IMR-90 (cell line): Measurements from ENCODE around the gene APAF1. TPM values are rescaled to one million over a fixed set of nuclear protein-coding genes. Genes with fewer than 3 reads are reported as not detected.

Experiments
- ATAC-seq: fragments of 200-7000 bp; cut with Tn5 transposase; 2 replicates; pipeline ENCODE4 v1.9.1; 2020; ENCODE audit warnings: low read depth, mild to moderate bottlenecking, moderate library complexity
- BruUV-seq: library from RNA; stranded (reverse); fragments of 400-500 nt; replicated peaks from 2 replicates; lab custom pipeline; 2021; lab: Mats Ljungman, UMichigan
- CTCF ChIA-PET: fragments of 300-600 bp; formaldehyde crosslinking; extraction: SDS; loops from one replicate; lab custom pipeline; 2021; ENCODE audit warnings: antibody characterized with exemption; lab: Yijun Ruan, JAX
- POLR2A ChIA-PET: fragments of 300-600 bp; sonication (Branson Sonifier 250); formaldehyde crosslinking; loops from one replicate; lab custom pipeline; 2022; ENCODE audit warnings: antibody characterized with exemption; ENCODE audit not compliant: unreplicated experiment; lab: Charles Lee
- DNase-seq: peaks from one replicate; pipeline ENCODE4 v3.0.0; 2013
- H2AFZ ChIP-seq: replicated peaks from 2 replicates; pipeline ENCODE3; 2013; ENCODE audit warnings: low read length, mild to moderate bottlenecking; ENCODE audit not compliant: poor library complexity
- H2AK5ac ChIP-seq: 2 replicates; pipeline ENCODE4 v1.6.1; 2013; ENCODE audit warnings: low read depth, low read length, inconsistent platforms
- H2AK9ac ChIP-seq: replicated peaks from 2 replicates; pipeline ENCODE3; 2013; ENCODE audit warnings: mild to moderate bottlenecking, low read depth, low read length, moderate library complexity; ENCODE audit not compliant: poor library complexity
- H2BK120ac ChIP-seq: 2 replicates; pipeline ENCODE4 v1.6.1; 2013; ENCODE audit warnings: low read depth, low read length, inconsistent platforms
- H2BK15ac ChIP-seq: 3 replicates; pipeline ENCODE4 v1.6.1; 2013; ENCODE audit warnings: low read depth, low read length, inconsistent platforms
- H2BK20ac ChIP-seq: 2 replicates; pipeline ENCODE4 v1.6.1; 2013; ENCODE audit warnings: low read depth, mild to moderate bottlenecking, inconsistent platforms, low read length, moderate library complexity
- H2BK5ac ChIP-seq: 2 replicates; pipeline ENCODE4 v1.6.1; 2013; ENCODE audit warnings: mild to moderate bottlenecking, low read depth, low read length, inconsistent platforms; ENCODE audit not compliant: poor library complexity, severe bottlenecking
- H3K14ac ChIP-seq: replicated peaks from 2 replicates; pipeline ENCODE4 v1.6.1; 2013; ENCODE audit warnings: low read depth, low read length, inconsistent platforms
- H3K18ac ChIP-seq: 2 replicates; pipeline ENCODE4 v1.6.1; 2013; ENCODE audit warnings: low read depth, low read length, control low read depth
- H3K23ac ChIP-seq: 2 replicates; pipeline ENCODE4 v1.6.1; 2013; ENCODE audit warnings: low read depth, low read length, inconsistent platforms
- H3K27ac ChIP-seq: 2 replicates; pipeline ENCODE4 v1.5.1; 2013; ENCODE audit warnings: mild to moderate bottlenecking, control low read depth, low read length; ENCODE audit not compliant: insufficient read depth
- H3K27me3 ChIP-seq: 2 replicates; pipeline ENCODE4 v1.6.1; 2013; ENCODE audit warnings: low read length; ENCODE audit not compliant: control insufficient read depth, insufficient read depth
- H3K36me3 ChIP-seq: 2 replicates; pipeline ENCODE4 v1.6.1; 2013; ENCODE audit warnings: low read length, mixed read lengths; ENCODE audit not compliant: control insufficient read depth, insufficient read depth
- H3K4ac ChIP-seq: 2 replicates; pipeline ENCODE4 v1.6.1; 2013; ENCODE audit warnings: low read depth, low read length, inconsistent platforms
- H3K4me1 ChIP-seq: 2 replicates; pipeline ENCODE4 v1.6.1; 2013; ENCODE audit warnings: low read length, mixed read lengths; ENCODE audit not compliant: control insufficient read depth, insufficient read depth
- H3K4me2 ChIP-seq: 2 replicates; pipeline ENCODE4 v1.6.1; 2013; ENCODE audit warnings: low read depth, mild to moderate bottlenecking, control low read depth, low read length, moderate library complexity
- H3K4me3 ChIP-seq: 2 replicates; pipeline ENCODE4 v1.5.1; 2013; ENCODE audit warnings: low read depth, mild to moderate bottlenecking, control low read depth, low read length, moderate library complexity; ENCODE audit not compliant: insufficient read depth
- H3K56ac ChIP-seq: 2 replicates; pipeline ENCODE4 v1.6.1; 2013; ENCODE audit warnings: low read length, inconsistent platforms; ENCODE audit not compliant: insufficient read depth; ENCODE audit errors: extremely low read depth
- H3K79me1 ChIP-seq, 2 experiments: 2 replicates each; pipeline ENCODE4 v1.6.1; 2013; ENCODE audit warnings: low read length in 2 of 2, inconsistent platforms in 1 of 2, low read depth in 1 of 2
- H3K9ac ChIP-seq: 2 replicates; pipeline ENCODE4 v1.6.1; 2013; ENCODE audit warnings: low read depth, low read length, control low read depth
- H3K9me1 ChIP-seq: 2 replicates; pipeline ENCODE4 v1.6.1; 2013; ENCODE audit warnings: low read length, inconsistent platforms; ENCODE audit not compliant: insufficient read depth
- H3K9me3 ChIP-seq: 2 replicates; pipeline ENCODE4 v1.6.1; 2013; ENCODE audit warnings: low read length; ENCODE audit not compliant: control insufficient read depth, insufficient read depth
- H4K20me1 ChIP-seq: 2 replicates; pipeline ENCODE4 v1.6.1; 2013; ENCODE audit warnings: low read length, inconsistent platforms; ENCODE audit not compliant: insufficient read depth
- H4K5ac ChIP-seq: 2 replicates; pipeline ENCODE4 v1.6.1; 2013; ENCODE audit warnings: mild to moderate bottlenecking, low read depth, low read length, control low read depth
- H4K8ac ChIP-seq, 2 experiments: 2 replicates each; pipeline ENCODE4 v1.6.1; 2013; ENCODE audit warnings: low read depth in 2 of 2, low read length in 2 of 2, control low read depth in 1 of 2, inconsistent platforms in 1 of 2
- H4K91ac ChIP-seq: 2 replicates; pipeline ENCODE4 v1.6.1; 2013; ENCODE audit warnings: low read depth, low read length, inconsistent platforms; ENCODE audit not compliant: insufficient read depth
- CEBPB ChIP-seq: IDR thresholded peaks from 2 replicates; pipeline ENCODE4 v1.6.1; 2012; ENCODE audit warnings: low read depth, low read length, improper control_type of control experiment
- CHD1 ChIP-seq: IDR thresholded peaks from 2 replicates; pipeline ENCODE4 v1.6.1; 2012; ENCODE audit warnings: low read depth, low read length, improper control_type of control experiment
- RAD21 ChIP-seq: IDR thresholded peaks from 2 replicates; pipeline ENCODE4 v1.6.1; 2012; ENCODE audit warnings: low read length, improper control_type of control experiment
- WGBS, 2 experiments: methylation state at CpG; one replicate each; pipeline versions ENCODE4 v1.1.5 to v1.1.7; 2013; ENCODE audit warnings: missing lambda C conversion rate in 2 of 2; ENCODE audit not compliant: insufficient read length in 1 of 2; ENCODE audit errors: extremely low coverage in 2 of 2; 5-methylcytosine and 5-hydroxymethylcytosine counted together
- dilution Hi-C: fragments of 300-500 bp; cut with HindIII; formaldehyde crosslinking; loops from one replicate; pipeline ENCODE4 v1.14.3; 2018; ENCODE audit warnings: low sequenced_read_pairs; ENCODE audit not compliant: unreplicated experiment
- in situ Hi-C: fragments of 300-500 bp; cut with MboI; formaldehyde crosslinking; loops from 3 replicates; pipeline ENCODE4 v1.14.3; 2019; ENCODE audit warnings: low sequenced_read_pairs, inconsistent platforms, mixed read lengths
- intact Hi-C: fragments of 100-400 bp; cut with micrococcal nuclease; formaldehyde crosslinking; loops from 2 replicates; pipeline ENCODE4 v1.10.0; 2022
- polyA plus RNA-seq, 3 experiments: library from polyadenylated mRNA; depleted of rRNA; stranded (reverse); fragments of >200 nt; gene quantifications; 2 replicates each; pipeline ENCODE4 v1.2.3, GENCODE V29; 2012; ENCODE audit warnings: low replicate concordance in 1 of 3
- total RNA-seq: library from RNA; depleted of rRNA; stranded (reverse); fragments of >200 nt; gene quantifications from 2 replicates; pipeline ENCODE4 v1.2.3, GENCODE V29; 2012
- TF ChIP-seq, protein P1 (sequence below): conservative IDR thresholded peaks from 2 replicates; pipeline ENCODE4 v1.5.1; 2012; ENCODE audit warnings: mild to moderate bottlenecking, low read depth, low read length, improper control_type of control experiment

APAF1 gene
- total and polyA plus RNA-seq, 2 of the 4 experiments (the other 2 are of a cell fraction): 10.9 to 32.8 TPM

DNA sequence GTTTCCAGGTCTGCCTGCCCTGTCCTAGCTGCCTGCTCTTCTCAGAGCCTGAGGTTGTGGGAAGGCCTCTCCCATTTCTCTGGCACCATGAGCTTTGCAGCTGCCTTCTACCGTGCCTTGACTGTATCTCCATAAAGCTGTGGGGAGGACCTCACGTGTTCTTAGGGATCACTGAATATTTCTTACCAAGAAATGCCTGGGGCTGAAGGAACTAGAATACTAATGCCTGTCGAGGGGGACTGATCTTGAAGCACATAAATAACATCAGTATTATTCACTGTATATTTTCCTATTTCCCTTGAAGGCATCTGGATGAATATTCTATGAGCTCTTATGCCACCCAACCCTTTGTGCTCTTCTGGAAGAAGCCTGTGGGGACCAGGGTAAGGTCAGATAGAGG, 103.4 kb downstream of the APAF1 start:
- H3K4me2 ChIP-seq: no peak overlapping the region
- H3K4me3 ChIP-seq: no peak overlapping the region
- intact Hi-C loops (no loop called here), in situ Hi-C loops (no loop called here), dilution Hi-C loops (no loop called here)
- H3K9me3 ChIP-seq: no peaks in the 10 kb centered on the region
- no peak overlapping the region for H4K5ac ChIP-seq
- no peak overlapping the region for H3K18ac ChIP-seq
- no peak overlapping the region for H4K91ac ChIP-seq
- H4K8ac ChIP-seq: no peak overlapping the region
- ATAC-seq (no peak), DNase-seq (no peak)
- H3K14ac ChIP-seq: no peak overlapping the region
- 0 out of 2 replicates have a peak, but pooled peaks cover 2% of the 10 kb centered on the region for H3K4me1 ChIP-seq
- no peak overlapping the region for H2AK5ac ChIP-seq
- no peak overlapping the region for H3K4ac ChIP-seq
- no peaks in the 10 kb centered on the region for H4K20me1 ChIP-seq
- H3K27ac ChIP-seq: no peak overlapping the region
- no peak overlapping the region for H2BK20ac ChIP-seq
- no peak overlapping the region for H3K56ac ChIP-seq
- WGBS, 2 experiments: no CpG with 5 or more reads among the region's 3 CpGs
- peaks cover 8% of the 10 kb centered on the region for H3K27me3 ChIP-seq
- H3K36me3 ChIP-seq: no peaks in the 10 kb centered on the region
- H2BK15ac ChIP-seq: no peak overlapping the region
- POLR2A ChIA-PET: no interaction called here
- no peak overlapping the region for H3K9ac ChIP-seq
- no peak overlapping the region for H2AFZ ChIP-seq
- TF ChIP-seq RAD21 (no peak), CEBPB (no peak), CHD1 (no peak)
- TF ChIP-seq, protein P1, sequence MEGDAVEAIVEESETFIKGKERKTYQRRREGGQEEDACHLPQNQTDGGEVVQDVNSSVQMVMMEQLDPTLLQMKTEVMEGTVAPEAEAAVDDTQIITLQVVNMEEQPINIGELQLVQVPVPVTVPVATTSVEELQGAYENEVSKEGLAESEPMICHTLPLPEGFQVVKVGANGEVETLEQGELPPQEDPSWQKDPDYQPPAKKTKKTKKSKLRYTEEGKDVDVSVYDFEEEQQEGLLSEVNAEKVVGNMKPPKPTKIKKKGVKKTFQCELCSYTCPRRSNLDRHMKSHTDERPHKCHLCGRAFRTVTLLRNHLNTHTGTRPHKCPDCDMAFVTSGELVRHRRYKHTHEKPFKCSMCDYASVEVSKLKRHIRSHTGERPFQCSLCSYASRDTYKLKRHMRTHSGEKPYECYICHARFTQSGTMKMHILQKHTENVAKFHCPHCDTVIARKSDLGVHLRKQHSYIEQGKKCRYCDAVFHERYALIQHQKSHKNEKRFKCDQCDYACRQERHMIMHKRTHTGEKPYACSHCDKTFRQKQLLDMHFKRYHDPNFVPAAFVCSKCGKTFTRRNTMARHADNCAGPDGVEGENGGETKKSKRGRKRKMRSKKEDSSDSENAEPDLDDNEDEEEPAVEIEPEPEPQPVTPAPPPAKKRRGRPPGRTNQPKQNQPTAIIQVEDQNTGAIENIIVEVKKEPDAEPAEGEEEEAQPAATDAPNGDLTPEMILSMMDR: no peak
- H3K79me1 ChIP-seq: no peaks in the 10 kb centered on the region
- no peak overlapping the region for H2BK120ac ChIP-seq
- no peak overlapping the region for H3K23ac ChIP-seq
- no peak overlapping the region for H2BK5ac ChIP-seq
- CTCF ChIA-PET: interaction anchor here (1.0 kb wide), 1 partner anchor 8 kb away, joined by 3 read pairs; no protein-coding TSS in a partner anchor
- no peaks in the 10 kb centered on the region for H3K9me1 ChIP-seq
- no TSS peak for BruUV-seq
- H2AK9ac ChIP-seq: no peak overlapping the region
